WTC11 (cell line): ENCODE data around the gene PGLYRP2.

Experiments used
- CREB1 ChIP-seq: sonication (generic); formaldehyde crosslinking; IDR thresholded peaks from 2 replicates; pipeline ENCODE4 v1.8.0; 2023; ENCODE audit warnings: mild to moderate bottlenecking, missing genetic modification reagents
- CREM ChIP-seq: sonication (generic); formaldehyde crosslinking; IDR thresholded peaks from 2 replicates; pipeline ENCODE4 v1.8.1; 2022; ENCODE audit warnings: mild to moderate bottlenecking, missing genetic modification reagents, moderate library complexity
- CTCF ChIP-seq: fragments of 200-600 bp; IDR thresholded peaks from 2 replicates; pipeline ENCODE4 v1.8.0; 2022; ENCODE audit warnings: antibody characterized with exemption
- ELF4 ChIP-seq: sonication (generic); formaldehyde crosslinking; IDR thresholded peaks from 2 replicates; pipeline ENCODE4 v1.8.1; 2022; ENCODE audit warnings: low read depth, mild to moderate bottlenecking, moderate library complexity, missing genetic modification reagents
- IRF1 ChIP-seq: sonication (generic); formaldehyde crosslinking; IDR thresholded peaks from 2 replicates; pipeline ENCODE4 v1.8.0; 2023; ENCODE audit warnings: missing genetic modification reagents
- JUN ChIP-seq: sonication (generic); formaldehyde crosslinking; IDR thresholded peaks from 2 replicates; pipeline ENCODE4 v1.8.0; 2023; ENCODE audit warnings: mild to moderate bottlenecking, missing genetic modification reagents
- NFE2L1 ChIP-seq: sonication (generic); formaldehyde crosslinking; IDR thresholded peaks from 2 replicates; pipeline ENCODE4 v1.8.1; 2023; ENCODE audit warnings: missing genetic modification reagents
- NR2C2 ChIP-seq: sonication (generic); formaldehyde crosslinking; IDR thresholded peaks from 2 replicates; pipeline ENCODE4 v1.8.0; 2022; ENCODE audit warnings: mild to moderate bottlenecking, missing genetic modification reagents
- SP1 ChIP-seq: sonication (generic); formaldehyde crosslinking; conservative IDR thresholded peaks from 2 replicates; pipeline ENCODE4 v1.8.1; 2022; ENCODE audit warnings: missing genetic modification reagents
- TCF7 ChIP-seq: sonication (generic); formaldehyde crosslinking; IDR thresholded peaks from 2 replicates; pipeline ENCODE4 v1.8.0; 2022; ENCODE audit warnings: mild to moderate bottlenecking, low read depth, missing genetic modification reagents, moderate library complexity
- TEAD1 ChIP-seq: sonication (generic); formaldehyde crosslinking; IDR thresholded peaks from 2 replicates; pipeline ENCODE4 v1.8.0; 2022; ENCODE audit warnings: mild to moderate bottlenecking, missing genetic modification reagents
- USF2 ChIP-seq: sonication (generic); formaldehyde crosslinking; IDR thresholded peaks from 2 replicates; pipeline ENCODE4 v1.8.1; 2023; ENCODE audit warnings: mild to moderate bottlenecking, missing genetic modification reagents, moderate library complexity
- ZMAT4 ChIP-seq: fragments of 250-450 bp; sonication (Bioruptor Pico); IDR thresholded peaks from 2 replicates; pipeline ENCODE4 v1.9.0; 2021; ENCODE audit warnings: mild to moderate bottlenecking

- TF ChIP-seq TCF7 (CRISPR knock-in tag), result no peak
- TF ChIP-seq CTCF, result no peak
- no peak for TF ChIP-seq SP1 (CRISPR knock-in tag)
- no peak for TF ChIP-seq CREB1
- no peak for TF ChIP-seq TEAD1 (CRISPR knock-in tag)
- TF ChIP-seq CREM, result no peak
- TF ChIP-seq USF2 (CRISPR knock-in tag), result no peak
- TF ChIP-seq ELF4 (CRISPR knock-in tag), result no peak
- TF ChIP-seq NFE2L1 (CRISPR knock-in tag), result no peak
- TF ChIP-seq NR2C2, result no peak
- TF ChIP-seq JUN, result no peak
- TF ChIP-seq IRF1 (CRISPR knock-in tag), result no peak
- no peak for TF ChIP-seq ZMAT4
Observed at GRCh38 chr19:15448044-15448777, 31.1 kb downstream of the PGLYRP2 start.
